ENCODE data around the gene TMPRSS3. TPM values are rescaled to one million over a fixed set of nuclear protein-coding genes. Genes with fewer than 3 reads are reported as not detected.
"Not testable (repeated sequence)": the region's sequence is repeated elsewhere in the genome, so short reads cannot be mapped to it uniquely, and the experiment has no call there.

Gene TMPRSS3
- total RNA-seq, 2 experiments from 2014 or later: 7.4 to 8.9 TPM

- peaks cover 58% of the 10 kb centered on the region for H3K36me3 Mint-ChIP-seq (ENCODE audit: low read depth)
- H3K9me3 Mint-ChIP-seq: peaks cover 3% of the 10 kb centered on the region
- H3K27ac Mint-ChIP-seq: peak overlapping the region; percentile 94
- ChIA-PET POLR2A (interaction anchor here (0.8 kb wide), 1 partner anchor 9 kb away, joined by 4 read pairs; no protein-coding TSS in a partner anchor), CTCF (interaction anchor here (1.0 to 1.8 kb wide), 4 partner anchors 9 to 21 kb away, joined by 3 to 9 read pairs (median 3); partner anchors contain the start of gene UBASH3A)
- no peaks in the 10 kb centered on the region for H3K27me3 Mint-ChIP-seq
- H3K4me3 Mint-ChIP-seq: no peak overlapping the region
- H3K4me1 Mint-ChIP-seq: peaks cover 62% of the 10 kb centered on the region
- DNase-seq: no peak
Measured at GRCh38 chr21:42413500-42413899, 17.6 kb upstream of the TMPRSS3 start.

GRCh38 chr21:42413093-42413492 lies 17.2 kb upstream of the TMPRSS3 start:
- DNase-seq: no peak
- peaks cover 63% of the 10 kb centered on the region for H3K4me1 Mint-ChIP-seq
- ChIA-PET CTCF (interaction anchor here (1.0 to 1.8 kb wide), 4 partner anchors 8 to 21 kb away, joined by 3 to 9 read pairs (median 3); partner anchors contain the start of gene UBASH3A), POLR2A (interaction anchor here (0.8 kb wide), 1 partner anchor 8 kb away, joined by 4 read pairs; no protein-coding TSS in a partner anchor)
- H3K4me3 Mint-ChIP-seq: no peak overlapping the region
- peak overlapping the region; percentile 94 for H3K27ac Mint-ChIP-seq
- H3K9me3 Mint-ChIP-seq: peaks cover 3% of the 10 kb centered on the region
- no peaks in the 10 kb centered on the region for H3K27me3 Mint-ChIP-seq
- H3K36me3 Mint-ChIP-seq (ENCODE audit: low read depth): peaks cover 58% of the 10 kb centered on the region

- peak overlapping the region; percentile 41 for H3K27ac Mint-ChIP-seq
Measured at GRCh38 chr21:42412636-42412933, 16.7 kb upstream of the TMPRSS3 start.

GRCh38 chr21:42411891-42412635 lies 16.2 kb upstream of the TMPRSS3 start:
- peaks cover 67% of the 10 kb centered on the region for H3K4me1 Mint-ChIP-seq
- ChIA-PET CTCF (interaction anchor here (0.5 to 1.8 kb wide), 4 partner anchors 8 to 154 kb away, joined by 3 to 9 read pairs (median 3); partner anchors contain the start of gene UBASH3A), POLR2A (no interaction called here)
- no peaks in the 10 kb centered on the region for H3K27me3 Mint-ChIP-seq
- no peak for DNase-seq
- H3K4me3 Mint-ChIP-seq: no peak overlapping the region
- peak overlapping the region; percentile 41 for H3K27ac Mint-ChIP-seq
- H3K36me3 Mint-ChIP-seq (ENCODE audit: low read depth): peaks cover 62% of the 10 kb centered on the region
- H3K9me3 Mint-ChIP-seq: no peaks in the 10 kb centered on the region

More at GRCh38 chr21:42412636-42412933, 16.7 kb upstream of the TMPRSS3 start:
- CTCF ChIA-PET: interaction anchor here (0.5 to 1.8 kb wide), 3 partner anchors 9 to 154 kb away, joined by 3 to 9 read pairs (median 3); partner anchors contain the start of gene UBASH3A
- Mint-ChIP-seq H3K4me3 (no peak overlapping the region), H3K36me3 (ENCODE audit: low read depth) (peaks cover 61% of the 10 kb centered on the region), H3K4me1 (peaks cover 66% of the 10 kb centered on the region), H3K9me3 (peaks cover 2% of the 10 kb centered on the region), H3K27me3 (no peaks in the 10 kb centered on the region)
- DNase-seq: no peak
- POLR2A ChIA-PET: no interaction called here

GRCh38 chr21:42411197-42411869 lies 15.5 kb upstream of the TMPRSS3 start:
- ChIA-PET CTCF (interaction anchor here (0.7 to 1.4 kb wide), 2 partner anchors 11 to 12 kb away, joined by 3 to 6 read pairs; no protein-coding TSS in a partner anchor), POLR2A (no interaction called here)
- H3K4me3 Mint-ChIP-seq: no peak overlapping the region
- peaks cover 68% of the 10 kb centered on the region for H3K4me1 Mint-ChIP-seq
- H3K36me3 Mint-ChIP-seq (ENCODE audit: low read depth): peaks cover 62% of the 10 kb centered on the region
- no peak for DNase-seq
- H3K27ac Mint-ChIP-seq: no peak overlapping the region
- H3K27me3 Mint-ChIP-seq: no peaks in the 10 kb centered on the region
- H3K9me3 Mint-ChIP-seq: no peaks in the 10 kb centered on the region

GRCh38 chr21:42409366-42409765 lies 13.5 kb upstream of the TMPRSS3 start:
- H3K4me1 Mint-ChIP-seq: peaks cover 49% of the 10 kb centered on the region
- POLR2A ChIA-PET: no interaction called here

GRCh38 chr21:42408718-42409117 lies 12.9 kb upstream of the TMPRSS3 start:
- H3K36me3 Mint-ChIP-seq (ENCODE audit: low read depth): peaks cover 57% of the 10 kb centered on the region
- not testable (repeated sequence) for DNase-seq, H3K9me3 Mint-ChIP-seq, H3K4me3 Mint-ChIP-seq, H3K27ac Mint-ChIP-seq, H3K27me3 Mint-ChIP-seq
- ChIA-PET POLR2A (interaction anchor here (0.6 kb wide), 1 partner anchor 187 kb away, joined by 3 read pairs; no protein-coding TSS in a partner anchor), CTCF (interaction anchor here (1.8 kb wide), 1 partner anchor 12 kb away, joined by 7 read pairs; no protein-coding TSS in a partner anchor)
- peaks cover 43% of the 10 kb centered on the region for H3K4me1 Mint-ChIP-seq

More at GRCh38 chr21:42409366-42409765, 13.5 kb upstream of the TMPRSS3 start:
- Mint-ChIP-seq H3K27me3 (no peaks in the 10 kb centered on the region), H3K4me3 (no peak overlapping the region), H3K36me3 (ENCODE audit: low read depth) (peaks cover 61% of the 10 kb centered on the region), H3K27ac (peak overlapping the region; percentile 21), H3K9me3 (no peaks in the 10 kb centered on the region)
- CTCF ChIA-PET: interaction anchor here (1.1 to 1.8 kb wide), 3 partner anchors 11 to 28 kb away, joined by 3 to 7 read pairs (median 4); no protein-coding TSS in a partner anchor
- no peak for DNase-seq

- ChIA-PET CTCF (no interaction called here), POLR2A (no interaction called here)
- peak overlapping the region; percentile 94 for H3K4me3 Mint-ChIP-seq
- no peaks in the 10 kb centered on the region for H3K27me3 Mint-ChIP-seq
- peaks cover 44% of the 10 kb centered on the region for H3K4me1 Mint-ChIP-seq
- no peak for DNase-seq
- no peaks in the 10 kb centered on the region for H3K9me3 Mint-ChIP-seq
- peaks cover 52% of the 10 kb centered on the region for H3K36me3 Mint-ChIP-seq (ENCODE audit: low read depth)
- H3K27ac Mint-ChIP-seq: peak overlapping the region; percentile 90
Measured at GRCh38 chr21:42407476-42407875, 11.6 kb upstream of the TMPRSS3 start.

- POLR2A ChIA-PET: no interaction called here
- Mint-ChIP-seq H3K9me3 (peaks cover 2% of the 10 kb centered on the region), H3K4me1 (peaks cover 49% of the 10 kb centered on the region), H3K36me3 (ENCODE audit: low read depth) (peaks cover 54% of the 10 kb centered on the region), H3K27ac (peak overlapping the region; percentile 90), H3K4me3 (peak overlapping the region; percentile 94), H3K27me3 (no peaks in the 10 kb centered on the region)
- DNase-seq: no peak
- CTCF ChIA-PET: no interaction called here
Measured at GRCh38 chr21:42406866-42407265, 11.0 kb upstream of the TMPRSS3 start.

- H3K9me3 Mint-ChIP-seq: peaks cover 7% of the 10 kb centered on the region
- DNase-seq: peak; percentile 78
- ChIA-PET CTCF (no interaction called here), POLR2A (no interaction called here)
- H3K27me3 Mint-ChIP-seq: no peaks in the 10 kb centered on the region
- H3K27ac Mint-ChIP-seq: peak overlapping the region; percentile 90
- H3K36me3 Mint-ChIP-seq (ENCODE audit: low read depth): peaks cover 59% of the 10 kb centered on the region
- peak overlapping the region; percentile 94 for H3K4me3 Mint-ChIP-seq
- peaks cover 55% of the 10 kb centered on the region for H3K4me1 Mint-ChIP-seq
Measured at GRCh38 chr21:42406201-42406621, 10.4 kb upstream of the TMPRSS3 start.

- no peak for DNase-seq
- H3K4me3 Mint-ChIP-seq: peak overlapping the region; percentile 94
- peak overlapping the region; percentile 90 for H3K27ac Mint-ChIP-seq
- H3K27me3 Mint-ChIP-seq: no peaks in the 10 kb centered on the region
- ChIA-PET CTCF (interaction anchor here (0.8 to 3.2 kb wide), 14 partner anchors 8 to 259 kb away, joined by 3 to 22 read pairs (median 5); partner anchors contain the start of gene ABCG1), POLR2A (interaction anchor here (0.6 to 2.6 kb wide), 4 partner anchors 8 to 67 kb away, joined by 4 to 14 read pairs (median 5); no protein-coding TSS in a partner anchor)
- H3K36me3 Mint-ChIP-seq (ENCODE audit: low read depth): peaks cover 59% of the 10 kb centered on the region
- peaks cover 60% of the 10 kb centered on the region for H3K4me1 Mint-ChIP-seq
- peaks cover 10% of the 10 kb centered on the region for H3K9me3 Mint-ChIP-seq
Measured at GRCh38 chr21:42405064-42406013, 9.5 kb upstream of the TMPRSS3 start.

- Mint-ChIP-seq H3K36me3 (ENCODE audit: low read depth) (peaks cover 60% of the 10 kb centered on the region), H3K9me3 (peaks cover 11% of the 10 kb centered on the region), H3K4me1 (peaks cover 56% of the 10 kb centered on the region), H3K4me3 (peak overlapping the region; percentile 94), H3K27ac (peak overlapping the region; percentile 90), H3K27me3 (no peaks in the 10 kb centered on the region)
- ChIA-PET CTCF (interaction anchor here (0.8 to 3.2 kb wide), 16 partner anchors 9 to 259 kb away, joined by 3 to 22 read pairs (median 5); partner anchors contain the start of gene ABCG1), POLR2A (interaction anchor here (0.6 to 2.6 kb wide), 5 partner anchors 9 to 67 kb away, joined by 4 to 14 read pairs (median 6); no protein-coding TSS in a partner anchor)
- peak; percentile 36 for DNase-seq
Measured at GRCh38 chr21:42404539-42404938, 8.7 kb upstream of the TMPRSS3 start.
